HAP-1 (cell line): ENCODE results near the gene OTULINL.

ENCODE experiments used
- DNase-seq, 2 experiments: peaks; one replicate each; pipeline ENCODE4 v3.0.0-alpha.2; 2016 to 2020; ENCODE audit warnings: low spot score in 2 of 2
- H3K27me3 ChIP-seq: fragments of 250-450 bp; sonication (Bioruptor Pico); 2 replicates; pipeline ENCODE4 v1.5.1; 2020; ENCODE audit warnings: low read depth, mild to moderate bottlenecking, moderate library complexity
- H3K36me3 ChIP-seq: fragments of 250-450 bp; sonication (Bioruptor Pico); replicated peaks from 2 replicates; pipeline ENCODE4 v1.5.1; 2020; ENCODE audit warnings: mild to moderate bottlenecking
- H3K4me1 ChIP-seq: fragments of 250-450 bp; sonication (Bioruptor Pico); 2 replicates; pipeline ENCODE4 v1.5.1; 2020; ENCODE audit warnings: mild to moderate bottlenecking
- H3K4me3 ChIP-seq: fragments of 250-450 bp; sonication (Bioruptor Pico); 2 replicates; pipeline ENCODE4 v1.5.1; 2020; ENCODE audit warnings: mild to moderate bottlenecking, moderate library complexity
- H3K9me3 ChIP-seq: fragments of 250-450 bp; sonication (Bioruptor Pico); 2 replicates; pipeline ENCODE4 v1.5.1; 2020; ENCODE audit warnings: mild to moderate bottlenecking, moderate library complexity
- in situ Hi-C: fragments of 300-500 bp; cut with MboI; formaldehyde crosslinking; loops from 3 replicates; pipeline ENCODE4 v1.14.3; 2020; ENCODE audit warnings: low sequenced_read_pairs, inconsistent platforms, mixed read lengths

The OTULINL gene

GRCh38 chr5:14568333-14568732 lies 13.3 kb upstream of the OTULINL start:
- in situ Hi-C loops: no loop called here
- H3K36me3 ChIP-seq: no peaks in the 10 kb centered on the region

GRCh38 chr5:14569948-14570691 lies 11.5 kb upstream of the OTULINL start:
- in situ Hi-C loops: no loop called here
- peaks cover 12% of the 10 kb centered on the region for H3K4me1 ChIP-seq
- no peaks in the 10 kb centered on the region for H3K36me3 ChIP-seq

More at GRCh38 chr5:14568333-14568732, 13.3 kb upstream of the OTULINL start:
- Histone ChIP-seq H3K4me1 (peaks cover 12% of the 10 kb centered on the region), H3K4me3 (no peak overlapping the region), H3K27me3 (no peaks in the 10 kb centered on the region), H3K9me3 (no peaks in the 10 kb centered on the region)
- DNase-seq: no peak

DNA sequence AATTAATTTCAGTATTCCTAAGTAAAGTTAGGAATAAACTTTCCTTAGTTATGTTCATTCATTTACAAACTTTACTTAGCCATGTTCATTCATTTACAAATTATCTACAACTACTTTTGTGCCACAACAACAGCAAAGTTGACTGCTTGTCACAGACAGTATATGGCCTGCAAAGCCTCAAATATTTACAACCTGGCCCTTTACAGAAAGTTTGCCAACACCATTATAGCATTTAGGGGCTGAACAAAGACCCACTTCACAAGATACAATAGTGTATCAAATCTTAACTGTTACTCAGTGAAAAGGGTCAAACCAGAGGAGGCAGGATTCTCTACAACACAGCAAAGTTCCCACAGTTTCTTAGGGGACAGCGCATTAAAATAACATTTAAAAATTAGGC lies 9.7 kb upstream of the OTULINL start:
- DNase-seq: peak; percentile 24 to 84
- in situ Hi-C loops: no loop called here

More at GRCh38 chr5:14569948-14570691, 11.5 kb upstream of the OTULINL start:
- H3K27me3 ChIP-seq: no peaks in the 10 kb centered on the region
- no peak for DNase-seq
- H3K9me3 ChIP-seq: no peaks in the 10 kb centered on the region
- H3K4me3 ChIP-seq: no peak overlapping the region

DNA sequence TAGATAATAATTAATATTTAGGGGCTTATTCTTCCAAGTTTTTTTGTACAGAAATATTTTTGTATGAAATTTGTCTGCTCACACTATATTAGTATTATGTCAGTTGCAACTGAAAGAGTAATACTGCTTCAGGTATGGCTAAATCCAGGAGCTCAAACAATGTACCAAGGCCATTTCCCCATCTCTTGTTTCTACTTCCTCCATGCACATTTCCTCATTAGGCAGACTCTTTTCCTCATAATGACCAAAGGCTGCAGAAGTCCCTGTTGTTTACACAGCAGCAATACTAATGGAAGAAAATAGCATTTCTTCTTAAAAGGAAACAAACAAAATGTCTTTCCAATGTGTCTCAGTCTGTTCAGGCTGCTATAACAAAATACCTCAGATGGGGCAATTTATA lies 9.2 kb upstream of the OTULINL start:
- in situ Hi-C loops: no loop called here
- H3K4me3 ChIP-seq: no peak overlapping the region
- DNase-seq: no peak
- no peaks in the 10 kb centered on the region for H3K9me3 ChIP-seq
- H3K4me1 ChIP-seq: peaks cover 12% of the 10 kb centered on the region
- H3K27me3 ChIP-seq: no peaks in the 10 kb centered on the region
- H3K36me3 ChIP-seq: no peaks in the 10 kb centered on the region

More for the DNA sequence above, 9.7 kb upstream of the OTULINL start:
- H3K27me3 ChIP-seq: no peaks in the 10 kb centered on the region
- H3K4me1 ChIP-seq: peaks cover 12% of the 10 kb centered on the region
- H3K4me3 ChIP-seq: no peak overlapping the region
- H3K36me3 ChIP-seq: no peaks in the 10 kb centered on the region
- no peaks in the 10 kb centered on the region for H3K9me3 ChIP-seq

GRCh38 chr5:14572836-14573235 lies 8.8 kb upstream of the OTULINL start:
- in situ Hi-C loops: no loop called here
- H3K9me3 ChIP-seq: no peaks in the 10 kb centered on the region
- peaks cover 12% of the 10 kb centered on the region for H3K4me1 ChIP-seq
- no peaks in the 10 kb centered on the region for H3K27me3 ChIP-seq
- no peaks in the 10 kb centered on the region for H3K36me3 ChIP-seq
- DNase-seq: no peak
- H3K4me3 ChIP-seq: no peak overlapping the region

DNA sequence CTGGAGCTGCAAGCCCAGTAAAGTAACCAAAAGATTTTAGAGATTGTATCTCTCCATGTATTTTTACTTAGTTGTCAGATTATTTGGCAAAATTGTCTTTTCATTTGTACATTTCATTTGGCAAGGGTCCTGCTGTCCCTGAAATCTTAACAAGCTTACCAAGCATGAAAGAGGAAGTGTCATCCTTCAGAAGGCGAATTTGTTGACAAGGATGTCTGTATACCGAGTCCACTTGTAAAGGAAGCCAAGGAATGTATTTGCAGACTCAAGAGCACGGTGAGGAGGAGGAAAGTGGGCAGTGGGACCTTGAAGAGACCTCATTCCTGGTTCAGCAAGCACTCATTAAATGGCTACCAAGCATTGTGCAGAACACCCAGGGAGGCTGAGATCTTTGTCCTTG lies 7.5 kb upstream of the OTULINL start:
- no peak for DNase-seq
- in situ Hi-C loops: no loop called here
- no peaks in the 10 kb centered on the region for H3K36me3 ChIP-seq
- no peaks in the 10 kb centered on the region for H3K9me3 ChIP-seq
- no peak overlapping the region for H3K4me3 ChIP-seq
- H3K4me1 ChIP-seq: peaks cover 12% of the 10 kb centered on the region
- no peaks in the 10 kb centered on the region; the same call in 1 of the 2 replicates for H3K27me3 ChIP-seq

DNA sequence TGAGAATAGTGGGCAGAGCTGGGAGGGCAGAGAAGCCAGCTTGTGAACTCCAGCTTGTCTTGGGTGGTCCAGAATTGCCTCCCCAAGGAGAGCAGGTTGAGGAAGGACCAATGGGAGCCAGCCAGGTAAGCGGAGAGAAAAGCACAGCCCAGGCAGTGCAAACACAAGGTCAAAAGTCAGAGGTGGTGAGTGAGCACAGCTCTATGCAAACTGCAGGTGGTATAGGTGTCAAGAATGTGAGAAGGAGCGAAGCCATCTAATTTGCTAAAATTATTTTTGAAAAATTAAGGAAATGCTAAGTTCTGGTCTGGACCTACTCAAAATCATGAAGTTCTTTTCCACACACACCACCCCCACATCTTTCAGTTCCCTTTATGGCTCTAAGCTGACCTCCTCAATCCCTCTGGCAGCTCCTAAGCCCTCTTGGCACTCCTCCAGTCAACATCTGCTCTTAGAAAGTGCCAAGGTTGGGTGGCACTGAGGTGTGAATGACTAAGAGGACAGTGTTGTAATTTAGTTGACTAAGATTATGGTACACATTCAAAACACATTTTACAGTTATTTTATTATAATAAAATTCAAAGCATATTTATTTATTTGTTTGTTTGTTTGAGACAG lies 6.6 kb upstream of the OTULINL start:
- no peaks in the 10 kb centered on the region for H3K36me3 ChIP-seq
- no peak for DNase-seq

GRCh38 chr5:14576206-14576605 lies 5.4 kb upstream of the OTULINL start:
- Histone ChIP-seq H3K9me3 (no peaks in the 10 kb centered on the region), H3K27me3 (no peaks in the 10 kb centered on the region; the same call in 1 of the 2 replicates), H3K36me3 (no peaks in the 10 kb centered on the region), H3K4me3 (no peak overlapping the region), H3K4me1 (peaks cover 11% of the 10 kb centered on the region)
- DNase-seq: no peak
- in situ Hi-C loops: no loop called here

More for the DNA sequence above, 6.6 kb upstream of the OTULINL start:
- Histone ChIP-seq H3K4me3 (no peak overlapping the region), H3K9me3 (no peaks in the 10 kb centered on the region), H3K27me3 (no peaks in the 10 kb centered on the region; the same call in 1 of the 2 replicates), H3K4me1 (peaks cover 12% of the 10 kb centered on the region)
- in situ Hi-C loops: no loop called here

GRCh38 chr5:14577079-14577725 lies 4.4 kb upstream of the OTULINL start:
- Histone ChIP-seq H3K9me3 (no peaks in the 10 kb centered on the region), H3K36me3 (no peaks in the 10 kb centered on the region), H3K4me1 (peaks cover 3% of the 10 kb centered on the region), H3K4me3 (no peak overlapping the region), H3K27me3 (no peaks in the 10 kb centered on the region; the same call in 1 of the 2 replicates)
- in situ Hi-C loops: no loop called here
- DNase-seq: no peak

DNA sequence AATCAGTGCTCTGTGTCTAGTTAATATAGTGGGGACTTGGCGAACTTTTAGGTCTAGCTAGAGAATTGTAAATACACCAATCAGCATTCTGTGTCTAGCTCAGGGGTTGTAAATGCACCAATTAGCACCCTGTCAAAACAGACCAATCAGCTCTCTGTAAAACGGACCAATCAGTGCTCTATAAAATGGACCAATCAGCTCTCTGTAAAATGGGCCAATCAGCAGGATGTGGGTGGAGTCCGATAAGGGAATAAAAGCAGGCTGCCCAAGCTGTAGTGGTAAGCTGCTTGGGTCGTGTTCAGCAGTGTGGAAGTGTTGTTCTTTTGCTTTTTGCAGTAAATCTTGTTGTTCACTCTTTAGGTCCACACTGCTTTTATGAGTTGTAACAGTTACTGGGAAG lies 3.6 kb upstream of the OTULINL start:
- no peaks in the 10 kb centered on the region; the same call in 1 of the 2 replicates for H3K4me1 ChIP-seq
- H3K27me3 ChIP-seq: no peaks in the 10 kb centered on the region; the same call in 1 of the 2 replicates
- H3K9me3 ChIP-seq: no peaks in the 10 kb centered on the region
- no peaks in the 10 kb centered on the region for H3K36me3 ChIP-seq
- no peak for DNase-seq
- in situ Hi-C loops: no loop called here
- no peak overlapping the region for H3K4me3 ChIP-seq

DNA sequence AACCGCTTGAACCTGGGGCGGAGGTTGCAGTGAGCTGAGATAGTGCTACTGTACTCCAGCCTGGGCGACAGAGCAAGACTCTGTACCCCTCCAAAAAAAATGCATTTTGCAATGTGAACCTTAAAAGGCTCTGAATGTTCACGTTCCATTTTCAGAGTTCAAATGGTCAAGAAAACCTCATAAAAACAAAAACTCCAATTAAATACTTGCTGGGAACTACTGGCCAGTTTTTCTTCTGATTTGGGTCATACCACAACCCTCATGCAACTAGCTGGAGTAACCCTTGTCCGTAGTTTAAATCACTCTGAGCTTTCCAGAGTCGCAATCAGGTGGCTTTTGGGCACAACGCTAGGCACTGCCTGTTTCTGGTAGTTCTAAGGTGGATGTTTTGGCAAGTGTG lies 2.3 kb upstream of the OTULINL start:
- in situ Hi-C loops: no loop called here
- Histone ChIP-seq H3K4me1 (no peaks in the 10 kb centered on the region; the same call in 1 of the 2 replicates), H3K27me3 (no peaks in the 10 kb centered on the region; the same call in 1 of the 2 replicates), H3K36me3 (no peaks in the 10 kb centered on the region), H3K9me3 (no peaks in the 10 kb centered on the region), H3K4me3 (no peak overlapping the region)
- no peak for DNase-seq

DNA sequence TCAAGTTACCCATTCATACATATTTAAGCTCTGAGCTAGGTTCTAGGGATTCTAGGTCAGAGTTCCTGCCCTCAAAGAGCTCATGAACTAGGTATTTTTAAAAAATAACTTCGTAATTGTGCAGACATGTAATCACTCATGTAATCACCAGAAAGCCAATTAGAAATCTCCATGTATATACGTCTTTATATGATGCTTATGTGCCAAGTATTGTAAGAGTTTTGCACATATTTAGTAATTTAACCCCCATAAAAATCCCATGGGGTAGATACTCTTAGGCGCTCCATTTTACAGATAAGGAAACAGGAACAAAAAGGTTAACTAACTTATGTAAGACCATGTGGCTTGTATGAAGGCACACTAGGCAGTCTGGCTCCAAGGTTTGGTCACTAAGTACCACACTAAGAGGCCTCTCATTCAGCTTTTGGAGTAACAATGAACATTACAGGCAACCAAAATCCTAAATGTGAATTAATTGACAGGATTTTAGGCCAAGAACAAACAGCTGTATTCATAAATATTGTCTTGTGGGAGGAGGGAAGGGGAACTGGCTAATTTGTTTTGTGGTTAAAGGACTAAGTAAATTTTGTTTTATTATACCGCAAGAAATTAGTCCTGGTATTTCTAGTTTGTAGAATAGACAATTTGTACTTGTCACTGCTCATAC lies 1.7 kb upstream of the OTULINL start:
- no peak overlapping the region for H3K4me3 ChIP-seq
- DNase-seq: no peak
- no peaks in the 10 kb centered on the region for H3K36me3 ChIP-seq
- H3K27me3 ChIP-seq: no peaks in the 10 kb centered on the region; the same call in 1 of the 2 replicates
- no peaks in the 10 kb centered on the region; the same call in 1 of the 2 replicates for H3K4me1 ChIP-seq
- in situ Hi-C loops: no loop called here
- H3K9me3 ChIP-seq: no peaks in the 10 kb centered on the region

DNA sequence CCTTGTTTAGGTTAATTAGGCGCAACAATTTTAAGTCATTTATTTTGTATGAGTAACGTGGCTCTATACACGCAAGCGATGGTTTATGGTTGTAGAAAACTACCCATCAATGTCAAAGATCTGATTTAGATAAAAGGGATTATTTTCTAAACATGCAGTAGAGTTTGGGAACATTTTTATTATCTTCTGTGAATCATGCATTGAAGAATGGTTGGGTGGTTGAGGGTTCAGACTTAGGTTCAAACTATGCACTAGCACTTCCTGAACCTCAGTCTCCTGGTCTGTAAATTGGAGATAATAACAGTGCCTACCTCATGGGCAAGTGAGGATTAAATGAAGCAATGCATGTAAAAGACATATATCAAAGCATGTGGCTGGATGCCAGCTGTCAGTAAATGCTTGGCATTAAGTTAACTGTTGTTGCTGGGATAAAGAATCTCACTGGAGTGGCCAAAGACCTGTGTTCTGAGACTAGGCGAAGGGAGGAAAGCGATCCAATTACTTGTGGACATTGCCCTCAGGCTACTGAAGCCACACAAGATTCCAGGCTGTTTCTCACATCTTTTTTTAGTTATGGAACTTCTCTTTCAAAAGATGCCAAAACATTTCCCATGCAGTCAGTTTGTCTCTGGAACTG lies 1.1 kb upstream of the OTULINL start:
- peak in 1 of 2 experiments; percentile 16 for DNase-seq
- Histone ChIP-seq H3K4me3 (no peak overlapping the region), H3K36me3 (no peaks in the 10 kb centered on the region), H3K9me3 (no peaks in the 10 kb centered on the region), H3K4me1 (no peaks in the 10 kb centered on the region; the same call in 1 of the 2 replicates), H3K27me3 (no peaks in the 10 kb centered on the region; the same call in 1 of the 2 replicates)
- in situ Hi-C loops: no loop called here
